Breast epithelium (tissue), 4 donors: ENCODE results near the gene SUFU. TPM values are rescaled to one million over a fixed set of nuclear protein-coding genes. Genes with fewer than 3 reads are reported as not detected.
"Not testable (repeated sequence)": the region's sequence is repeated elsewhere in the genome, so short reads cannot be mapped to it uniquely, and the experiment has no call there.

Source experiments
- DNase-seq, 2 donors: peaks; one replicate each; pipeline ENCODE4 v3.0.0-alpha.2; 2019; ENCODE audit warnings: low spot score in 2 of 2
- H3K27ac ChIP-seq, 2 donors: fragments of 200-600 bp; sonication (generic) in 1 of 2; one replicate each; pipeline ENCODE4 v1.5.1; 2016 to 2019; ENCODE audit warnings: mild to moderate bottlenecking in 1 of 2
- H3K27me3 ChIP-seq, 2 donors: fragments of 200-600 bp; sonication (generic) in 1 of 2; one replicate each; pipeline versions ENCODE4 v1.5.1 to v1.6.0; 2017 to 2019; ENCODE audit warnings: control low read depth in 1 of 2, mild to moderate bottlenecking in 1 of 2
- H3K36me3 ChIP-seq: fragments of 200-600 bp; one replicate; pipeline ENCODE4 v1.5.1; 2019
- H3K4me1 ChIP-seq, 2 donors: fragments of 200-600 bp; sonication (generic); one replicate each; pipeline ENCODE4 v1.5.1; 2016 to 2019; ENCODE audit warnings: control low read depth in 1 of 2
- H3K4me3 ChIP-seq, 3 donors: fragments of 200-600 bp; sonication (generic); 1 replicate in 2 of 3; 2 replicates in 1 of 3; pipeline ENCODE4 v1.5.1; 2016 to 2019; ENCODE audit warnings: mild to moderate bottlenecking in 3 of 3, moderate library complexity in 2 of 3
- H3K9me3 ChIP-seq, 2 donors: fragments of 200-600 bp; sonication (generic) in 1 of 2; one replicate each; pipeline ENCODE4 v1.5.1; 2016 to 2019; ENCODE audit warnings: control low read depth in 1 of 2
- POLR2A ChIP-seq: fragments of 450-650 bp; IDR thresholded peaks from one replicate; pipeline ENCODE4 v1.6.1; 2016; ENCODE audit warnings: antibody characterized with exemption, mild to moderate bottlenecking, moderate library complexity
- POLR2AphosphoS5 ChIP-seq, 3 donors: sonication (generic); formaldehyde crosslinking; IDR thresholded peaks; one replicate each; pipeline ENCODE4 v1.6.1; 2017; ENCODE audit warnings: antibody characterized with exemption in 3 of 3
- intact Hi-C: fragments of 100-400 bp; cut with DNase I; formaldehyde crosslinking; loops from one replicate; pipeline ENCODE4 v1.15.1; 2023; ENCODE audit warnings: low total_unique reads
- total RNA-seq, 3 donors: library from RNA; depleted of rRNA; stranded (reverse); fragments of >200 nt; gene quantifications; one replicate each; pipeline ENCODE4 v1.1.0, GENCODE V29; 2016
- TF ChIP-seq, protein P1 (sequence below), 3 donors: fragments of 450-650 bp; IDR thresholded peaks; one replicate each; pipeline ENCODE4 v1.5.1; 2016 to 2017; ENCODE audit warnings: antibody characterized with exemption in 3 of 3, mild to moderate bottlenecking in 3 of 3, moderate library complexity in 3 of 3

Gene SUFU
- total RNA-seq: 1 to 10 TPM; 6.2 to 9.1 (median 8.6) TPM

DNA sequence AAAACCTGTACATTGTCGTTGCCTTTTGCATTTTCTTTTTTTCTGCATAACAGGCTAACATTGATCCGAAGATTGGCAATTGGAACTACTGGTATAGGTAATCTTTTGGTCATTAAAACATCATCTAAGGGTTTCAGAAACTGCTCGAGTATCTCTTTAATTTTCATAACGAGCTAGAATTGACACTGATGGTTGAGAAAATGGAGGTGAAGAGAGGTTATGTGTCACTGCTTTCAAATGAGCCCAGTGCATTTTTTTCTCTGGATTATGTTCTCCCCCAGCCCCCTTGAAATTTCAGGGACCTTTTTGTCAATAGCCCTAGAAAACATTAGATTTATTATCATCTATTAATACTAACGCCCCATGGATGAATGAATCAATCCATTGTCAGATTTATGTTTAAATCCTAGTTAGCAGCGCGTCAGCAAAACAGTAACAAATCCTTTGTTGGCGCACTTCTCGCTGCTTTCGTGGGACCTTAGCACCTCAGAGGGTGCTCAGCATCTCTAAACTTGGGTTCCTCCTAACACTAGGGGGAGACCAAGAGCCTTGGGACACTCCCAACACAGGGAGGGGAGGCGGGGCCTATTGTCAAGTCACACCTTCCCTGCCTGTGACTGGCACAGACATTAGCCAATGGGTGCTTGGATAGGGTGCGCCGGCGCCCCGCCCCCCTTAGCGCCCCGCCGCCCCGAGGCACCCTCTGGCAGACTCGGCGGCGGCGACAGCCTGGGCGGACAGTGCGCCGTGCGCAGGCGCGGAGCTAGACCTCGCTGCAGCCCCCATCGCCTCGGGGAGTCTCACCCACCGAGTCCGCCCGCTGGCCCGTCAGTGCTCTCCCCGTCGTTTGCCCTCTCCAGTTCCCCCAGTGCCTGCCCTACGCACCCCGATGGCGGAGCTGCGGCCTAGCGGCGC, at the start of gene SUFU:
SUFU (plus strand) TSS at position 709 of the 915 bp plus-strand sequence; CDS start at position 890, 181 bp downstream.
- DNase-seq: peak; percentile 96 to 98
- Histone ChIP-seq H3K9me3 (no peaks in the 10 kb centered on the region), H3K36me3 (no peaks in the 10 kb centered on the region), H3K4me3 (peak within 1 kb of the TSS; percentile 98), H3K4me1 (peaks cover 3 to 18% of the 10 kb centered on the region in 2 donors), H3K27ac (peak within 1 kb of the TSS; percentile 82 to 90), H3K27me3 (no peaks in the 10 kb centered on the region)
- intact Hi-C loops: loop anchor here (1.0 kb wide), 1 partner anchor 82 kb away; no protein-coding TSS in a partner anchor
- TF ChIP-seq POLR2AphosphoS5 (IDR thresholded peaks at IDR 0.05) (peak in 2 of 3 donors; percentile 37 to 50), POLR2A (no peak)
- TF ChIP-seq, protein P1, sequence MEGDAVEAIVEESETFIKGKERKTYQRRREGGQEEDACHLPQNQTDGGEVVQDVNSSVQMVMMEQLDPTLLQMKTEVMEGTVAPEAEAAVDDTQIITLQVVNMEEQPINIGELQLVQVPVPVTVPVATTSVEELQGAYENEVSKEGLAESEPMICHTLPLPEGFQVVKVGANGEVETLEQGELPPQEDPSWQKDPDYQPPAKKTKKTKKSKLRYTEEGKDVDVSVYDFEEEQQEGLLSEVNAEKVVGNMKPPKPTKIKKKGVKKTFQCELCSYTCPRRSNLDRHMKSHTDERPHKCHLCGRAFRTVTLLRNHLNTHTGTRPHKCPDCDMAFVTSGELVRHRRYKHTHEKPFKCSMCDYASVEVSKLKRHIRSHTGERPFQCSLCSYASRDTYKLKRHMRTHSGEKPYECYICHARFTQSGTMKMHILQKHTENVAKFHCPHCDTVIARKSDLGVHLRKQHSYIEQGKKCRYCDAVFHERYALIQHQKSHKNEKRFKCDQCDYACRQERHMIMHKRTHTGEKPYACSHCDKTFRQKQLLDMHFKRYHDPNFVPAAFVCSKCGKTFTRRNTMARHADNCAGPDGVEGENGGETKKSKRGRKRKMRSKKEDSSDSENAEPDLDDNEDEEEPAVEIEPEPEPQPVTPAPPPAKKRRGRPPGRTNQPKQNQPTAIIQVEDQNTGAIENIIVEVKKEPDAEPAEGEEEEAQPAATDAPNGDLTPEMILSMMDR (IDR thresholded peaks at IDR 0.05): peak; percentile 85 to 88 (median 87)

DNA sequence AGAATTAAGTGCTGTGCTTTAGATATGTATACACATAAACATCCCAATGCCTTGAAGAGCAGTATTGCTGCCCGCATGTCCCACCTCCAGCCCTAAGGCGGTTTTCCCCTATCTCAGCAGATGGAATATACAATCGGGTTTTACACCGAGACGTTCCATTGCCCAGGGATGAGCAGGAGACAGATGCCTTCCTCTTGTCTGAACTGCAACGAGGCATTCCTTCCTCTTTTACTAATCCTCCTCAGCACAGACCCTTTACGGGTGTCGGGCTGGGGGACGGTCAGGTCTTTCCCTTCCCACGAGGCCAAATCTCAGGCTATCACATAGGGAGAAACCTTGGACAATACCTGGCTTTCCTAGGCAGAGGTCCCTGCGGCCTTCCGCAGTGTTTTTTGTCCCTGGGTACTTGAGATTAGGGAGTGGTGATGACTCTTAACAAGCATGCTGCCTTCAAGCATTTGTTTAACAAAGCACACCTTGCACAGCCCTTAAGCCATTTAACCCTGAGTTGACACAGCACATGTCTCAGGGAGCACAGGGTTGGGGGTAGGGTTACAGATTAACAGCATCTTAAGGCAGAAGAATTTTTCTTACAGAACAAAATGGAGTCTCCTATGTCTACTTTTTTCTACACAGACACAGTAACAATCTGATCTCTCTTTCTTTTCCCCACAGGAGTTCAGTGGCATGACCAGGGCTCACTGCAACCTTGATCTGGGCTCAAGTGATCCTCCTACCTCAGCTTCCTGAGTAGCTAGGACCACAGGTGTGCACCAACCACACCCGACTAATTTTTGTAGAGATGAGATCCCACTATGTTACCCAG, 48.9 kb upstream of the SUFU start:
- intact Hi-C loops, H3K27ac ChIP-seq: not testable (repeated sequence)

DNA sequence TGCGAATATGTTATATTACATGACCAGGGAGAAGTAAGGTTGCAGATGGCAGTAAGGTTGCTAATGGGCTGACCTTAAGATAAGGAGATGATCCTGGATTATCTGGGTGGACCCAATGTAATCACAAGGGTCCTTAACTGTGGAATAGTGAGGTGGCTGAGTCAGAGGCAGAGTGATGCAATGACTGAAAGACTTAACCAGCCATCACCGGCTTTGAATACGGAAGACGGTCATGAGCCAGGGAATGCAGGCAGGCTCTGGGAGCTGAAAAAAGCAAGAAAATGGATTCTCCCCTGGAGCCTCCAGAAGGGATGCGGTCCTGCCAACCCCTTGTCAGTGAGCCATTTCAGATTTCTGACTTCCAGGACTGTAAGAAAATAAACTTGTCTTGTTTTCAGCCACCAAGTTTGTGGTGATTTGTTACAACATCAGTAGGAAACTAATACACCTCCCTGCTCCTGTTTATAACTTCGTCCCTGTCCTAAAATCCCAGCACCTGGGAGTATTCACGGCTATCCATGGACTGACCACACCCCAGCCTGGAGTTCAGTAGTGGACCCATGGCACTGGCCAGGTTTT, 47.8 kb upstream of the SUFU start:
- intact Hi-C loops: no loop called here
- no peak for TF ChIP-seq POLR2A
- TF ChIP-seq, protein P1 (IDR thresholded peaks at IDR 0.05): no peak
- no peak for TF ChIP-seq POLR2AphosphoS5 (IDR thresholded peaks at IDR 0.05)
- Histone ChIP-seq H3K4me3 (no peak overlapping the region), H3K27ac (no peak overlapping the region), H3K9me3 (no peaks in the 10 kb centered on the region), H3K36me3 (no peaks in the 10 kb centered on the region), H3K27me3 (no peaks in the 10 kb centered on the region), H3K4me1 (peaks cover 0 to 5% of the 10 kb centered on the region in 2 donors)
- DNase-seq: no peak

More for the DNA sequence above, 48.9 kb upstream of the SUFU start:
- H3K36me3 ChIP-seq, H3K4me1 ChIP-seq, DNase-seq, H3K27me3 ChIP-seq, H3K9me3 ChIP-seq, H3K4me3 ChIP-seq: not testable (repeated sequence)

DNA sequence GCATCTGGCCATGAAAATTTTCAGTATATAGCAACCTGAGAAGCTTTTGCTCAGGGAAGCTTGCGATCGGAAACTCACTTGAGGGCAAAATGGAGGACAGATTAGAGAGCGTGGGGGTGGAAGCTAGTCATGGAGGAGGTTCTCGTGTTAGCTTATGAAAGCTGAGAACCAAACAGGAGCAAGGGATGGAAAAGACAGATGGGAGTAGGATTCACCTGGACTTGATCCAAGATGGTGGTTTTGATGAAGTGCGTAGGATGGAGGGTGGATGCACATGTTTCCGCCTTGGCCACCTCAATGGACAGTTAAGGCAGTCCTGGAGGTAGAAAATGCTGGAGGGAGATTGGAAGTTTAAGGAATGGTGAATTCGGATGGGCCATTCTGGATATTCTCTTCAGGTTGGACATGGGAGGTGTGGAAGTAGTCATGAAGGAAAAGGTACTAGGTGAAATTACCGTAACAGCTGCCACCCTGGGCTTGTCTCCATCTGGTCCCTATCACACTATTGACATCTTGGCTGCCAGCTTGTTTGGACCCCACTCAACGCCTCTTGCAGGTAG, 46.1 kb upstream of the SUFU start:
- Histone ChIP-seq H3K36me3 (no peaks in the 10 kb centered on the region), H3K27ac (no peak overlapping the region), H3K9me3 (no peaks in the 10 kb centered on the region), H3K4me1 (no peaks in the 10 kb centered on the region), H3K4me3 (no peak overlapping the region), H3K27me3 (no peaks in the 10 kb centered on the region)
- intact Hi-C loops: no loop called here
- no peak for TF ChIP-seq POLR2A
- TF ChIP-seq, protein P1 (IDR thresholded peaks at IDR 0.05): no peak
- no peak for TF ChIP-seq POLR2AphosphoS5 (IDR thresholded peaks at IDR 0.05)
- no peak for DNase-seq

DNA sequence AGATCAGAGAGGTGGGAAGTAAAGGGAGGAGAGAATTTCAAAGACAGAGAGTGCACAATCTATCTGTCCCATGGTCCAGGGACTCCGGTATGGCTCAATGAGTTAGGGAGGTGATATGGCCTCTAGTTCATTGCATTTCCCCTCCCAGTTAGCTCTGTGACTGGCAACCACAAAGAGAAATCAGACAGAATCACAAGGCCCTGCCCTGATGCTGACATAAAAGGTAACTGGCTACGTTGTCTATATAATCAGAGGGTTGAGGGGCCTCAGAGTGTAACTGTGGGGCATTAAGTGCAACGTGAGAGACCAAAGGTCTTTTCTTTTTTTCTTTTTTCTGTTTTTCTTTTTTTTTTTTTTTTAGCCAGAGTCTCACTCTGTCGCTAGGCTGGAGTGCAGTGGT, 45.1 kb upstream of the SUFU start:
- TF ChIP-seq POLR2A (no peak), POLR2AphosphoS5 (IDR thresholded peaks at IDR 0.05) (no peak)
- TF ChIP-seq, protein P1 (IDR thresholded peaks at IDR 0.05): no peak
- Histone ChIP-seq H3K27me3 (no peaks in the 10 kb centered on the region), H3K4me1 (no peaks in the 10 kb centered on the region), H3K9me3 (no peaks in the 10 kb centered on the region), H3K4me3 (no peak overlapping the region), H3K36me3 (no peaks in the 10 kb centered on the region), H3K27ac (no peak overlapping the region)
- no peak for DNase-seq
- intact Hi-C loops: no loop called here
